Upper lobe of left lung (tissue), 6 donors: Measurements from ENCODE around the gene MPO. TPM values are rescaled to one million over a fixed set of nuclear protein-coding genes. Genes with fewer than 3 reads are reported as not detected.

Experiments
- ATAC-seq, 2 donors: fragments of 200-7000 bp; cut with Tn5 transposase; one replicate each; pipeline ENCODE4 v1.9.1; 2022; ENCODE audit warnings: mild to moderate bottlenecking in 2 of 2, moderate library complexity in 2 of 2; ENCODE audit not compliant: low FRiP score in 2 of 2
- DNase-seq, 2 donors: peaks; one replicate each; pipeline ENCODE4 v3.0.0-alpha.2; 2019 to 2020
- H3K27ac ChIP-seq, 4 donors: fragments of 200-600 bp; sonication (generic); one replicate each; pipeline ENCODE4 v1.5.1; 2016 to 2019
- H3K27me3 ChIP-seq, 4 donors: fragments of 200-600 bp; sonication (generic); one replicate each; pipeline ENCODE4 v1.5.1; 2017 to 2019
- H3K36me3 ChIP-seq, 4 donors: fragments of 200-600 bp; sonication (generic); one replicate each; pipeline ENCODE4 v1.5.1; 2016 to 2019
- H3K4me1 ChIP-seq, 4 donors: fragments of 200-600 bp; sonication (generic); one replicate each; pipeline ENCODE4 v1.5.1; 2018 to 2019
- H3K4me3 ChIP-seq, 4 donors: fragments of 200-600 bp; sonication (generic); one replicate each; pipeline ENCODE4 v1.5.1; 2017 to 2019; ENCODE audit warnings: mild to moderate bottlenecking in 2 of 4, moderate library complexity in 1 of 4
- H3K9me3 ChIP-seq, 4 donors: fragments of 200-600 bp; sonication (generic); one replicate each; pipeline ENCODE4 v1.5.1; 2018 to 2019
- CTCF ChIP-seq, 6 experiments: fragments of 450-650 bp in 4 of 6; fragments of 200-600 bp in 2 of 6; sonication (generic) in 2 of 6; IDR thresholded peaks; one replicate each; pipeline ENCODE4 v1.5.1; 2016 to 2019; ENCODE audit warnings: antibody characterized with exemption in 6 of 6
- EP300 ChIP-seq, 4 donors: sonication (generic); formaldehyde crosslinking; IDR thresholded peaks; one replicate each; pipeline ENCODE4 v1.5.1; 2017; ENCODE audit warnings: antibody characterized with exemption in 4 of 4, control low read depth in 2 of 4
- POLR2A ChIP-seq, 4 donors: fragments of 450-650 bp; IDR thresholded peaks; one replicate each; pipeline ENCODE4 v1.5.1; 2016 to 2017; ENCODE audit warnings: antibody characterized with exemption in 4 of 4, mild to moderate bottlenecking in 2 of 4
- POLR2AphosphoS5 ChIP-seq, 2 donors: sonication (generic); formaldehyde crosslinking; IDR thresholded peaks; one replicate each; pipeline ENCODE4 v1.5.1; 2017; ENCODE audit warnings: antibody characterized with exemption in 2 of 2
- WGBS, 2 donors: methylation state at CpG; one replicate each; pipeline ENCODE4 v1.1.5; 2017 to 2018; 5-methylcytosine and 5-hydroxymethylcytosine counted together
- total RNA-seq, 6 donors: library from RNA; depleted of rRNA in 4 of 6; stranded (reverse); fragments of >200 nt in 4 of 6; gene quantifications; one replicate each; pipeline versions ENCODE4 v1.1.0 to v1.2.1, GENCODE V29; 2016 to 2021
- donor health status: DM: no; HTN: no; CAD: no; lungs with moderate emphysema.
- donor health status: DM: no; HTN: yes; CAD: no; lungs with severe emphysema.

The MPO gene
- total RNA-seq, 6 donors from 2014 or later: 0.71 to 4.6 (median 1.0) TPM

GRCh38 chr17:58249270-58250133 is 31.2 kb downstream of the MPO start:
- no peaks in the 10 kb centered on the region for H3K9me3 ChIP-seq
- H3K4me1 ChIP-seq: peaks cover 10 to 13% (median 11%) of the 10 kb centered on the region in 4 donors
- no peak overlapping the region for H3K27ac ChIP-seq
- TF ChIP-seq POLR2A (IDR thresholded peaks at IDR 0.05) (no peak), POLR2AphosphoS5 (IDR thresholded peaks at IDR 0.05) (no peak), CTCF (IDR thresholded peaks at IDR 0.05) (peak; percentile 90 to 98 (median 94))
- H3K36me3 ChIP-seq: no peaks in the 10 kb centered on the region
- DNase-seq (peak; percentile 62 to 92), ATAC-seq (peak; percentile 86 to 95)
- 11% methylated on average over 18 to 40 of the region's 57 CpGs for WGBS, 2 donors
- H3K27me3 ChIP-seq: peaks cover 0 to 4% (median 1%) of the 10 kb centered on the region in 4 donors
- peak overlapping the region; percentile 35 to 54 (median 50) for H3K4me3 ChIP-seq

GRCh38 chr17:58248955-58249269 is 31.8 kb downstream of the MPO start:
- H3K9me3 ChIP-seq: no peaks in the 10 kb centered on the region
- DNase-seq: no peak
- H3K27me3 ChIP-seq: peaks cover 0 to 4% (median 1%) of the 10 kb centered on the region in 4 donors
- no peak for TF ChIP-seq CTCF (IDR thresholded peaks at IDR 0.05)
- TF ChIP-seq POLR2A (IDR thresholded peaks at IDR 0.05): no peak
- TF ChIP-seq EP300 (IDR thresholded peaks at IDR 0.05): no peak
- TF ChIP-seq POLR2AphosphoS5 (IDR thresholded peaks at IDR 0.05): no peak
- 23% methylated on average over 8 to 10 of the region's 10 CpGs for WGBS, 2 donors
- no peaks in the 10 kb centered on the region for H3K36me3 ChIP-seq
- H3K27ac ChIP-seq: no peak overlapping the region
- peak in 1 of 2 donors; percentile 9 for ATAC-seq
- H3K4me1 ChIP-seq: peaks cover 10 to 13% (median 11%) of the 10 kb centered on the region in 4 donors
- peak overlapping the region in 3 of 4 donors; percentile 35 to 54 (median 53) for H3K4me3 ChIP-seq

GRCh38 chr17:58247511-58248363 is 33.0 kb downstream of the MPO start:
- Histone ChIP-seq H3K4me3 (no peak overlapping the region), H3K27ac (no peak overlapping the region), H3K27me3 (peaks cover 0 to 4% (median 1%) of the 10 kb centered on the region in 4 donors), H3K36me3 (no peaks in the 10 kb centered on the region), H3K9me3 (no peaks in the 10 kb centered on the region), H3K4me1 (peaks cover 10 to 13% (median 11%) of the 10 kb centered on the region in 4 donors)
- DNase-seq (no peak), ATAC-seq (no peak)
- WGBS, 2 donors: 68 to 72% methylated on average over 6 to 10 of the region's 10 CpGs
- TF ChIP-seq POLR2A (IDR thresholded peaks at IDR 0.05): no peak
- TF ChIP-seq POLR2AphosphoS5 (IDR thresholded peaks at IDR 0.05): no peak
- TF ChIP-seq CTCF (IDR thresholded peaks at IDR 0.05): no peak
- no peak for TF ChIP-seq EP300 (IDR thresholded peaks at IDR 0.05)

GRCh38 chr17:58246781-58247180 is 34.0 kb downstream of the MPO start:
- peaks cover 0 to 4% (median 1%) of the 10 kb centered on the region in 4 donors for H3K27me3 ChIP-seq
- no peaks in the 10 kb centered on the region for H3K9me3 ChIP-seq
- 71 to 94% methylated on average over 1 of the region's 1 CpG for WGBS, 2 donors
- ATAC-seq (no peak), DNase-seq (no peak)
- no peak overlapping the region for H3K27ac ChIP-seq
- TF ChIP-seq POLR2AphosphoS5 (IDR thresholded peaks at IDR 0.05): no peak
- TF ChIP-seq EP300 (IDR thresholded peaks at IDR 0.05): no peak
- TF ChIP-seq POLR2A (IDR thresholded peaks at IDR 0.05): no peak
- TF ChIP-seq CTCF (IDR thresholded peaks at IDR 0.05): no peak
- peaks cover 10 to 13% (median 11%) of the 10 kb centered on the region in 4 donors for H3K4me1 ChIP-seq
- H3K4me3 ChIP-seq: no peak overlapping the region
- H3K36me3 ChIP-seq: no peaks in the 10 kb centered on the region
